HG02571 (cell line): Measurements from ENCODE around the gene NPAS3.

Experiments
- ATAC-seq: cut with Tn5 transposase; IDR thresholded peaks from one replicate; pipeline ENCODE4 v1.9.1; 2021; ENCODE audit warnings: mild to moderate bottlenecking, moderate library complexity; ENCODE audit not compliant: unreplicated experiment

The NPAS3 gene

GRCh38 chr14:33773205-33774030 is 834.7 kb downstream of the NPAS3 start:
- ATAC-seq, result no peak

- ATAC-seq, result no peak
Observed at GRCh38 chr14:33774161-33774560, 835.5 kb downstream of the NPAS3 start.

- ATAC-seq, result no peak
Observed at GRCh38 chr14:33774723-33775470, 836.2 kb downstream of the NPAS3 start.

GRCh38 chr14:33776871-33777270 is 838.2 kb downstream of the NPAS3 start:
- no peak for ATAC-seq

GRCh38 chr14:33777681-33778080 is 839.0 kb downstream of the NPAS3 start:
- no peak for ATAC-seq

DNA sequence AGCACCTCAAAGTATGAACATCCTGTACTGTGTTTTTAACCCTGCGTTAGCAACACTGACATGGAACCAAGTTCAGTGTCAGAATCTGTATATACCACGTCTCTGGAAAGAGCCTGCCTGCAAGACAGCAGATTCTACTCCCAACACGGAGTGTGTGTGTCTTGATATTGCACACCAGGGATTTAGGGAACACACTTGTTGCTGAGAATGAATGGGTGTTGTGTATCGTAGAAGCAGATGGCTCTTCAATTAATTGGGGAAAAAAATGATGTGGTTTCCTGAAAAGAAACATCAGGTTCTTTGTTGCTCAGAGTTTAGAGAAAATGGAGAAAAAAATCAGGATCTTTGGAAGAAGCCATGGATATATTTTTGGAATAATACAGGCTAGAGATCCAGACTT is 841.4 kb downstream of the NPAS3 start:
- no peak for ATAC-seq

GRCh38 chr14:33781236-33781635 is 842.6 kb downstream of the NPAS3 start:
- ATAC-seq, result no peak

DNA sequence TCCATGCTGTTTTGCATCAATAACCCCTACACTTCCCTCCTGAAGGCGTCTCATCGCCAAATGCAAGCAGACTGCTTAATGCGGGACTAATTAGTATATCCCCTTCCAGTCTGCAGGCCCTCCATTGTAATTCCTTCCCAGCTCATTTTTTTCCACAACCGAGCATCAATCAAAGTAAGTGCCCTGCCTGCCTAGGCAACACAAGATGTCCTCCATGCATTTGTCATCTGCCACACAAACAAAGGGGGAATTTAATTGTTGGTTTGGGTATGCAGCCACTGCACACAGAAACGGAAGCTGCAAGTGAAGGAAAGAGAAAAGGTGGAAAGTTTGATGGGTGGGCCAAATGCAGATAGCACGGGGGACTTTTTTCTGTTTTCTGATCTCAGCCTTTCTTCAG is 844.2 kb downstream of the NPAS3 start:
- ATAC-seq, result no peak

DNA sequence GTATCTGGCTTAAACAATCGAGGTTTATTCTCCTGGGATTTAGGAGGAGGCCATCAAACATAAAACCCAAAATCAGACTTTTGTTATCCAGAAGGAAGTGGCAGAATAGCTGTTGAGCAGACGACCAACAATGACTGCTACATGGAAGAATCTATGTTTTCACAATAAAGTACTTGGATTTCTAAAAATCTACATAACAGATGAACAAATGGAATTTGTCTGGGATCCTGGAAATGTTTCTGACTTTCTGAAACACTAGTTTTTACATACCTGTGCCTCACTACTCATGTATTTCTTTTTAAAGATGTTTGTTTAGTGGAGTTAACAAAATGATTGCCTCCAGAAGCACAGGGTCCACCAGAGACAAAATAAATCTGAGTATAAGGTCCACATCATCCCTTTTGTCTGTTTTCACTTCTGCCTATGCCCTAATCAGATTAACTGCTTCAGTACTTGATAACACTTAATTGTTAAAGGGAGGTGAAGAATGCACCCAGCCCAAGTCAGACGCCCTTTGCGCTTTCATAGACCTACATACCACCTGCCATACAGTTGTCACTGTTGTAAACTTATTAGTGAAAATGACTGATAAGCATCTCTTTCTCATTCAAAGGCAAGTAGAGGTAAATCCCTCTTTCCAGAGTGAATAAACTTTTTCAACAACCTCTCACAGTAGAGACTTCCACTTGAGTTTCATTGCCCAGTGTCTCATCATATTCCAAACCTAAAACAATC is 847.6 kb downstream of the NPAS3 start:
- no peak for ATAC-seq

DNA sequence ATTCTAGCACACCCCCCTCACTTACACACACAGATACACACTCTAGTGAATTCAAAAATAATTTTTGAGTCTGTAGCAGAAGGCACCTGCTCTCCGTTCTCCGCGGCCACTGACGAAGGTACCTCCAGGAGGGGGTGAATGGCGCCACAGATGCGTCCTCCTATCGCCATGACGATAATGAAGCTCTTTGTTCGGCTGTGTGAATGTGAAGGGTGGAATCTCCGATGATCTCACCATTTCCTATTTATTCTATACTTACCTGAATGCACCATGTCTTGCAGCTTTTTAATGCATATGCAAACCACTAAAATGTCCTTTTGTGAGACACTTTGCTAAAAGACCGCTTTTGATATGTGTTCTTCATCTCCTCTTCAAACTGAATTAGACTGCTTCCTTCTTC is 849.5 kb downstream of the NPAS3 start:
- ATAC-seq, result no peak

DNA sequence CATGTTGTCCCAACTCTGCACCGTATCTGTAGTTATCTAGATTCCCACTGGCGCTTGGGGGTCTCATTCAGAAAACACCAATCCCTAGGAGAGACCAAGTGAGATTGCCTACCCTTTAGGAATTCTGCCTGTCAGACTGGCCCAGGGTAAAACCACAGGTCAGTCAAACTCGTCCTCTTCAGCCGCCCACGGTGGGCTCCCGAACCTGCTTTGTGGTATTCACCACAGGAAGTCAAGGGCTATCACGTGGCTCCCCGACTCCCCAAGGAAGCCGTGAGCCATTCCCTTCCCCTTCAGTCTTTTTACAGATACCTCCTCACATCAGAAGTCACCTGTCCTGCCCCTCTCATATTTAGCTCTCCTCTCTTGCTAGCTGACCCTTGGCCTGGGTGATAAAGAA is 852.3 kb downstream of the NPAS3 start:
- no peak for ATAC-seq

DNA sequence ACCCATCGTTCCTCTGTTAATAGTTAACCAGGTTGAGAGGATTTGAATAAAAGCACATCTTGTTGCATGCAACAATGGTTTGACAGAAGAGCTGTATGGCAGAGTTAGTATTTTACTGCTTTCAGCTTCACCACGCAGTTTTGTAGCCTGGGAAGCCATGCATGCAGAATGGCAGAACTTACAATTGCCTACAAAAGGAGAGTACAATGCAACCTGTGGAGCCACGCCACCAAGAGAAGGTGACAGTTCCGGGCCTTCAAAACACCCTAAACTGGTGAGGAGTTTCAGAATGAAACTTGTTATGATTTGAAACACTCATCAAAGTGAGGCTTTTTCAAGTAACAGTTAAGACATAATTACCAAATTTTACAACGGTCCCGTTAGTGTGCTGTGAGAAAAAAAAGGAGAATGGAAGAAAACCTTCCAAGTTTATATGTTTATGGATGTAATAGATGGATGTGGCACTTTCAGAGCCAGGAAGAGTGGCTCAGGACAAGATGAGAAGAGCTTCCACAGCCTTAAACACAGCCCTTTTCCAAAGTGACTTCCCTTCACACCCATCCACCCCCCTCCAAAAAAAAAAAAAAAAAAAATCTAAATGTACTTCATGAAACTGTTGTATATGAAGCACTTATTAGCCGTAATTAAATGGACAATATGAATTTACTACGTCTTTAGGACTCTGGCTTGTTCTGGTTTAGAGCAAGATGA is 853.5 kb downstream of the NPAS3 start:
- ATAC-seq, result peak; percentile 40

GRCh38 chr14:33792720-33793368 is 854.2 kb downstream of the NPAS3 start:
- no peak for ATAC-seq

GRCh38 chr14:33793398-33794110 is 854.9 kb downstream of the NPAS3 start:
- no peak for ATAC-seq

DNA sequence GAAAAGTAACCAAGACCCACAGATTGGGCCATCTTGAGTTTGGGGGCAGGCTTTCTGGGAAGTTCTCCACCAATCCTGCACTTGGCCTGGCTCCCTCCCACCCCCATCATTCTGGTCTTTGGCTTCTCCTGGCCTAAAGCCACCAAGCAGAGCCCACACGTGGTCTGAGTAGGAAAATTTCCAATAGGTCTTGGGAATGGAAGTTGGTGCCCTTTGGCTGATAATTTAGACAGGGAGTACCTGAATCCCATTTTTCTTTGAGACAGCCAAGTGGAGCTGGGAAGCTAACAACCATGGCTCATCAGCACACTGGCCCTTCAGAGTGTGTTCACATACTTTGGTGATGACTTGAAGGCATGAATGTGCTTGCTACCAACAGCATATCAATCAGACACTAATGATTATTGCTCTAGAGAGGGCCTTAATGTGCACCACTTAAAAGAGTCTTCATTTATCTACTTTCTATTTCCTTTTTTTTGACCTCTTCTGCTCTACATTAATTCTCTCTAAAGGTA is 856.2 kb downstream of the NPAS3 start:
- no peak for ATAC-seq

GRCh38 chr14:33796356-33796755 is 857.7 kb downstream of the NPAS3 start:
- ATAC-seq, result no peak

DNA sequence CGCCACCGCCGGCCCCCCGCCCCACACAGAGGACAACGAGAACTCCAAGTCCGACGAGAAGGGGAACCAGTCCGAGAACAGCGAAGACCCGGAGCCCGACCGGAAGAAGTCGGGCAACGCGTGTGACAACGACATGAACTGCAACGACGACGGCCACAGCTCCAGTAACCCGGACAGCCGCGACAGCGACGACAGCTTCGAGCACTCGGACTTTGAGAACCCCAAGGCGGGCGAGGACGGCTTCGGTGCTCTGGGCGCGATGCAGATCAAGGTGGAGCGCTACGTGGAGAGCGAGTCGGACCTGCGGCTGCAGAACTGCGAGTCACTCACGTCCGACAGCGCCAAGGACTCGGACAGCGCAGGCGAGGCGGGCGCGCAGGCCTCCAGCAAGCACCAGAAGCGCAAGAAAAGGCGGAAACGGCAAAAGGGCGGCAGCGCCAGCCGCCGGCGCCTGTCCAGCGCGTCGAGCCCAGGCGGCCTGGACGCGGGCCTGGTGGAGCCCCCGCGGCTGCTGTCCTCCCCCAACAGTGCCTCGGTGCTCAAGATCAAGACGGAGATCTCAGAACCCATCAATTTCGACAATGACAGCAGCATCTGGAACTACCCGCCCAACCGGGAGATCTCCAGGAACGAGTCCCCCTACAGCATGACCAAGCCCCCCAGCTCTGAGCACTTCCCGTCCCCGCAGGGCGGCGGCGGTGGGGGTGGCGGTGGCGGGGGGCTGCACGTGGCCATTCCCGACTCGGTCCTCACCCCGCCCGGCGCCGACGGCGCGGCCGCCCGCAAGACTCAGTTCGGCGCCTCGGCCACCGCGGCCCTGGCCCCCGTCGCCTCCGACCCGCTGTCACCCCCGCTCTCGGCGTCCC is 861.3 kb downstream of the NPAS3 start:
- no peak for ATAC-seq

DNA sequence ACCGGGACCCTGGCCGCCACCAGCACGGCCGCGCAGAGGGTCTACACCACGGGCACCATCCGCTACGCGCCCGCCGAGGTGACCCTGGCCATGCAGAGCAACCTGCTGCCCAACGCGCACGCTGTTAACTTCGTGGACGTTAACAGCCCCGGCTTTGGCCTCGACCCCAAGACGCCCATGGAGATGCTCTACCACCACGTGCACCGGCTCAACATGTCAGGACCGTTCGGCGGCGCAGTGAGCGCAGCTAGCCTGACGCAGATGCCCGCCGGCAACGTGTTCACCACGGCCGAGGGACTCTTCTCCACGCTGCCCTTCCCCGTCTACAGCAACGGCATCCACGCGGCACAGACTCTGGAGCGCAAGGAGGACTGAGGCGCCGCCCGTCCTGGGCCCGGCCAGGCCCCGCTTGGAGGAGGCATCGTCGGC is 862.1 kb downstream of the NPAS3 start:
- no peak for ATAC-seq

- no peak for ATAC-seq
Observed at GRCh38 chr14:33802737-33803136, 864.1 kb downstream of the NPAS3 start.
